Neural cell (in vitro differentiated cells): ENCODE results near the gene ATP2B2. TPM values are rescaled to one million over a fixed set of nuclear protein-coding genes. Genes with fewer than 3 reads are reported as not detected.
A peak's percentile ranks its signal among the peaks of the same experiment; 100 is the strongest.

Source experiments
- H2AFZ ChIP-seq: fragments of 200-600, 300-800 bp; sonication (generic), shearing (Covaris generic); 2 replicates; pipeline ENCODE4 v1.6.0; 2014; ENCODE audit warnings: low read depth, mild to moderate bottlenecking, antibody characterized with exemption, low read length, moderate library complexity
- H3F3A ChIP-seq: fragments of 200-600 bp; shearing (Covaris generic); 2 replicates; pipeline ENCODE4 v1.6.1; 2016; ENCODE audit warnings: mild to moderate bottlenecking, moderate library complexity, mixed read lengths, antibody characterized with exemption, low read length; ENCODE audit not compliant: insufficient read depth, poor library complexity, severe bottlenecking
- H3K27ac ChIP-seq: fragments of 200-600, 300-800 bp; sonication (generic), shearing (Covaris generic); 2 replicates; pipeline ENCODE4 v1.5.1; 2014; ENCODE audit warnings: mild to moderate bottlenecking, low read length, moderate library complexity
- H3K27me3 ChIP-seq: fragments of 300-800, 200-600 bp; sonication (generic), shearing (Covaris generic); 2 replicates; pipeline ENCODE4 v1.6.0; 2014; ENCODE audit warnings: mild to moderate bottlenecking, low read depth, low read length, moderate library complexity; ENCODE audit not compliant: insufficient read depth
- H3K36me3 ChIP-seq: fragments of 300-800, 200-600 bp; sonication (generic), shearing (Covaris generic); 2 replicates; pipeline ENCODE4 v1.5.1; 2014; ENCODE audit warnings: mild to moderate bottlenecking, antibody characterized with exemption, low read length, moderate library complexity; ENCODE audit not compliant: insufficient read depth
- H3K4me2 ChIP-seq: fragments of 300-800, 200-600 bp; sonication (generic), shearing (Covaris generic); 2 replicates; pipeline ENCODE4 v1.6.0; 2014; ENCODE audit warnings: mild to moderate bottlenecking, low read length
- H3K4me3 ChIP-seq: fragments of 300-800, 200-600 bp; sonication (generic), shearing (Covaris generic); 2 replicates; pipeline ENCODE4 v1.5.1; 2014; ENCODE audit warnings: mild to moderate bottlenecking, low read length, moderate library complexity
- H3K79me2 ChIP-seq: fragments of 200-600 bp; shearing (Covaris generic); replicated peaks from 2 replicates; pipeline ENCODE4 v1.6.0; 2014; ENCODE audit warnings: mild to moderate bottlenecking, low read length, moderate library complexity; ENCODE audit not compliant: insufficient read depth
- H3K9ac ChIP-seq: fragments of 300-800, 200-600 bp; sonication (generic), shearing (Covaris generic); 2 replicates; pipeline ENCODE4 v1.6.1; 2016; ENCODE audit warnings: mild to moderate bottlenecking, low read length, mixed read lengths
- H3K9me2 ChIP-seq: fragments of 200-600 bp; shearing (Covaris generic); 2 replicates; pipeline ENCODE4 v1.6.1; 2016; ENCODE audit warnings: mild to moderate bottlenecking, low read length, mixed read lengths; ENCODE audit not compliant: insufficient read depth
- H3K9me3 ChIP-seq: fragments of 200-600, 300-800 bp; sonication (generic), shearing (Covaris generic); 2 replicates; pipeline ENCODE4 v1.6.1; 2016; ENCODE audit warnings: mild to moderate bottlenecking, mixed run types, low read length, moderate library complexity, mixed read lengths
- H4K20me1 ChIP-seq: fragments of 200-600 bp; shearing (Covaris generic); 2 replicates; pipeline ENCODE4 v1.6.1; 2016; ENCODE audit warnings: mild to moderate bottlenecking, mixed run types; ENCODE audit not compliant: insufficient read depth
- CTCF ChIP-seq: fragments of 450-650 bp; IDR thresholded peaks from 2 replicates; pipeline ENCODE4 v1.5.1; 2014; ENCODE audit warnings: antibody characterized with exemption, mild to moderate bottlenecking, moderate library complexity; ENCODE audit not compliant: poor library complexity, severe bottlenecking
- EP300 ChIP-seq: fragments of 450-650 bp; conservative IDR thresholded peaks from 2 replicates; pipeline ENCODE4 v1.6.1; 2014; ENCODE audit warnings: antibody characterized with exemption, mild to moderate bottlenecking, moderate library complexity; ENCODE audit not compliant: poor library complexity, severe bottlenecking
- EZH2 ChIP-seq: fragments of 200-600, 300-800 bp; shearing (Covaris generic), sonication (generic); IDR thresholded peaks from 2 replicates; pipeline ENCODE4 v1.6.1; 2014; ENCODE audit warnings: antibody characterized with exemption, low read length, borderline replicate concordance, mild to moderate bottlenecking; ENCODE audit not compliant: insufficient read depth, poor library complexity, severe bottlenecking
- MXI1 ChIP-seq: fragments of 450-650 bp; conservative IDR thresholded peaks from 2 replicates; pipeline ENCODE4 v1.6.1; 2014; ENCODE audit warnings: antibody characterized with exemption, mild to moderate bottlenecking; ENCODE audit not compliant: poor library complexity, severe bottlenecking
- POLR2AphosphoS5 ChIP-seq: IDR thresholded peaks from 2 replicates; pipeline ENCODE4 v1.6.1; 2012
- RAD21 ChIP-seq: fragments of 450-650 bp; conservative IDR thresholded peaks from 2 replicates; pipeline ENCODE4 v1.6.1; 2014; ENCODE audit warnings: antibody characterized with exemption, mild to moderate bottlenecking, moderate library complexity
- REST ChIP-seq: IDR thresholded peaks from 2 replicates; pipeline ENCODE4 v1.6.1; 2012; ENCODE audit warnings: borderline replicate concordance
- SMC3 ChIP-seq: fragments of 450-650 bp; conservative IDR thresholded peaks from 2 replicates; pipeline ENCODE4 v1.6.1; 2014; ENCODE audit warnings: antibody characterized with exemption, mild to moderate bottlenecking, moderate library complexity; ENCODE audit not compliant: poor library complexity
- TAF1 ChIP-seq: IDR thresholded peaks from 2 replicates; pipeline ENCODE4 v1.6.1; 2012; ENCODE audit warnings: low read depth
- polyA plus RNA-seq: library from polyadenylated mRNA; depleted of rRNA; stranded (reverse); fragments of >200 nt; gene quantifications from 2 replicates; pipeline ENCODE4 v1.2.3, GENCODE V29; 2014

The ATP2B2 gene
- polyA plus RNA-seq, 1 donor from 2014 or later, result 8.3 TPM

- no peak for TF ChIP-seq EZH2
- TF ChIP-seq MXI1, result no peak
- no peak for TF ChIP-seq RAD21
- no peak for TF ChIP-seq REST
- TF ChIP-seq EP300, result no peak
- TF ChIP-seq CTCF, result no peak
- no peak for TF ChIP-seq TAF1
- TF ChIP-seq SMC3, result no peak
- no peak for TF ChIP-seq POLR2AphosphoS5
- Histone ChIP-seq H3K36me3 (no peaks in the 10 kb centered on the region), H3K9me3 (no peaks in the 10 kb centered on the region), H3K27ac (no peak overlapping the region), H3K9ac (no peak overlapping the region), H3K27me3 (no peaks in the 10 kb centered on the region), H3K79me2 (no peaks in the 10 kb centered on the region), H3K9me2 (no peaks in the 10 kb centered on the region), H3K4me3 (peak overlapping the region; percentile 28), H3K4me2 (no peak overlapping the region), H4K20me1 (no peaks in the 10 kb centered on the region), H2AFZ (no peak overlapping the region), H3F3A (no peaks in the 10 kb centered on the region)
Observed at GRCh38 chr3:10336761-10337160, 168.6 kb downstream of the ATP2B2 start.

GRCh38 chr3:10335871-10336622, 169.3 kb downstream of the ATP2B2 start:
- peak overlapping the region; percentile 28 for H3K4me3 ChIP-seq
- no peak overlapping the region for H3K4me2 ChIP-seq
- no peaks in the 10 kb centered on the region for H3K79me2 ChIP-seq
- TF ChIP-seq TAF1 (no peak), SMC3 (no peak), MXI1 (no peak), REST (no peak), CTCF (no peak), EP300 (peak; percentile 34), POLR2AphosphoS5 (peak; percentile 35)
- no peak overlapping the region for H3K27ac ChIP-seq
- no peaks in the 10 kb centered on the region for H3K9me3 ChIP-seq
- H3K9ac ChIP-seq, result no peak overlapping the region
- no peaks in the 10 kb centered on the region for H3K9me2 ChIP-seq
- H3F3A ChIP-seq, result no peaks in the 10 kb centered on the region
- H4K20me1 ChIP-seq, result no peaks in the 10 kb centered on the region
- H2AFZ ChIP-seq, result no peak overlapping the region
- H3K27me3 ChIP-seq, result no peaks in the 10 kb centered on the region
- H3K36me3 ChIP-seq, result no peaks in the 10 kb centered on the region
